AG20443 (cell line): ENCODE results near the gene BORCS8.

Experiments
- DNase-seq: peaks from one replicate; pipeline ENCODE4 v3.0.0; 2012; ENCODE audit warnings: low spot score, mixed read lengths

BORCS8 gene

GRCh38 chr19:19213426-19214158 is 21.6 kb upstream of the BORCS8 start:
- DNase-seq: no peak

DNA sequence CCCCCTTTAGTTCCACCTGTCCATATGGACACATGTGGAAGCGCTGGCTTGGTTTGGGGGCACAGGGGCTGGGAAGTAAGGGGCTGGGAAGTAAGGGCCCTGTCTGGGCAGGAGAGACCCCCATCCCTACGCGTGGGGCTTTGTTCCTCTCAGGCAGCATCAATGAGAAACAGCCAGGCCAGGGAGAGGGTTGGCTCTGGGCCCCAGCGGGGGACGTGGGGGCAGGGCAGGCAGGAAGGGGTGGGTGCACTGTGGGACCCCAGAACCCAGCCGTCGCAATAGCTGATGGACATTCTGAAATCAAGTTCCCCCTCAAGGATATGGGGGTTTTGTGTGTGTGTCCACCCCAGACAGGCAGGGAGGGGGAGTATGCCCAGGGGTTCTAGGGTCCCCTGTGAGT is 21.0 kb upstream of the BORCS8 start:
- no peak for DNase-seq

DNA sequence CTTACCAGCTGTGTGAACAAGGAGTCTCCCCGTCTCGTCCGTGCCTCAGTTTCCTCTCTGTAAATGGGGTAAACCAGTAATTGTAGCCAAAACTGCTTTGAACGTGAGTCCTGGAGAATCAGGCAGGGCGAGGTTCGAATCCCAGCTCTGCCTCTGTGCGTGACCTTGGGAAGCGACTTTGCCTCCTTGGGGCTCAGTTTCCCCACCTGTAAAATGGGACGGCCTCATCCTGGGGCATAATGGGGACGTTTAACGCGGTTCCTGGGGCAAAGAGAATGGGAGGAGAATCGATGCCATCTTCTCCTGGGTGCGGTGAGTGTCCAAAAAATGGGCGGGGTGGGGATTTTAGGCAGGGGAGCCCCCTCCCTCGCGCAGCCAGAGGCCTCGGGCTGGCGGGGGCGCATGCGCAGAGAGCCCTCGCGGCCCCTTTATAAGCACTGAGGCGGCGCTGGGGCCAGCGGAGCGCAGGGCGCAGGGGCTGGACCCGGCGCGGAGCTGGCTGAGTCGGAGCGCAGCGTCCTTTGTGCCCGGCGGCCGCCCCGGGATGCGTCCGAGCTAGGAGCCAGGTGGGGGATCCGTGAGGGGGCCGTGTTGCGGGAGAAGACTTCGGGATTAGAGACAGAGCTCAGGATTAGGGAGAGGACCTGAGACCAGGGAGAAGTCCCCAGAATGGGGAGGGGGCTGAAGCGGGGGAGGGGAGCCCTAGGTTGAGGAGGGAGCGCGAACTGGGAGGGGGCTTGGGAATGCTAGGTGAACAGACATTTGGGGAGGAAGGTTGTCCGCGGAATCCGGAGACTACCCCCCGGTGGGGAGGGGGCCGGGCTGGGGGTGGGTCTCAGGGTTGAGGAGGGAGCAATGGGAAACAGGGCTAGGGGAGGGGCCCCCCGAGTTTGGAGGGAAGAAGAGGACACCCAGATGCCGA is 19.8 kb upstream of the BORCS8 start, which contains the start of gene NCAN:
NCAN (plus strand) TSS at position 460 of the 922 bp plus-strand sequence. CDS start 4,996 bp downstream, outside the sequence.
- no peak for DNase-seq

DNA sequence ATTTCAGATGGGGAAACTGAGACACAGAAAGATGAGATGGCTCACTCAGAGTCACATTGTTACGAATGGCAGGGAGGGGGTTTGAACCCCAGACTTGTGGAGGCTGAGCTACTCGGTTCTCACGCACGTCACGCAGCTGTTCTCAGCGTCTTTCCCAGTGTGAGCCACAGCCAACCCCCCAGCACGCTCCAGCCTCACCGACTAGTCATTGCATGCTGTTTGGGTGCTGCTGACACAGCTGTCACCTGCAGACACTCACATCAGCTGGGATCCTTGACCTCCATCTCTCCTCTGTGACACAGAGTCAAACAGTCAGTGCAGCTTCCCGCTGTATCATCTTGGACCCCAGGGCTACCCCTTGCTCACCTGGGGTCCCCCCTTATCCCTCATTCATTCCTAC is 17.4 kb upstream of the BORCS8 start:
- DNase-seq: no peak

- no peak for DNase-seq
Observed at GRCh38 chr19:19207637-19208572, 16.0 kb upstream of the BORCS8 start.

DNA sequence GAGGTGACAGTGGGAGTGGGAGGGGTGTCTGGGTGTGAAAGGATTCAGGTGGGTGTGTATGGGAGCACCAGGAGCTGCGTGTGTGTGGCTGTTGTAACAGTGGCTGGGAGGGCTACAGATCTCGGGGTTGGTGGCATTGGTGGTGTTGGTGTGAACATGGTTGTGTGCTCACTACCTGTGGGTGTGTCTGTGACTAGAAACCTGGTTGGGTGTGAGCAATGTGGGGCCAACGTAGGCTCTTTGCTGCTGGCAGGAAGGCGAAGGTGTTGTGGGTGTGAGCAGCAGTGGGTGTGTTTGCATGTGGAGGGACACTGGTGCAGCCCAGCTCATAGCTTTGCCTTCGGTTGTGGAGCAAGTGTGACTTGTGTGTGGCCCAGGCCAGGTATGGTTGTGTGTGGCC is 15.0 kb upstream of the BORCS8 start:
- no peak for DNase-seq

GRCh38 chr19:19205416-19206410 is 13.8 kb upstream of the BORCS8 start:
- DNase-seq: no peak

- no peak for DNase-seq
Observed at GRCh38 chr19:19204181-19204580, 12.2 kb upstream of the BORCS8 start.

GRCh38 chr19:19203012-19203856 is 11.3 kb upstream of the BORCS8 start, which contains the start of gene NR2C2AP:
Gene NR2C2AP, minus strand, starts transcription at chr19:19203414. Its CDS starts 354 bp downstream, at chr19:19203060.
- DNase-seq: peak; percentile 100

DNA sequence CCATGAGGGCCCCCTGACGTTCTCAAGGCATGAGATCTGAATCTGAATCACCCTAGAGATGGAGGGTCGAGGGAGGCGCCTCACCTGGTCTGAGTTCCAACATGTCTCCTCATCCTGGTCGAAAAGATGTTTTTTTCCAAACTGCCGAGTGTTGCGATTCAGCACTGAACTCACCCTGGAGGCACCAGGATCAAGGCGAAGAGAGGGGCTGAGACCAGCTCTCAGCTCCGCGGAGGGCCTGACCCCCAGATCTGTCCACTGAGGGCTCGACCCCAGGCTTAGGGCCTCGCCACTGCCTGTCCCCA is 10.7 kb upstream of the BORCS8 start:
- no peak for DNase-seq

DNA sequence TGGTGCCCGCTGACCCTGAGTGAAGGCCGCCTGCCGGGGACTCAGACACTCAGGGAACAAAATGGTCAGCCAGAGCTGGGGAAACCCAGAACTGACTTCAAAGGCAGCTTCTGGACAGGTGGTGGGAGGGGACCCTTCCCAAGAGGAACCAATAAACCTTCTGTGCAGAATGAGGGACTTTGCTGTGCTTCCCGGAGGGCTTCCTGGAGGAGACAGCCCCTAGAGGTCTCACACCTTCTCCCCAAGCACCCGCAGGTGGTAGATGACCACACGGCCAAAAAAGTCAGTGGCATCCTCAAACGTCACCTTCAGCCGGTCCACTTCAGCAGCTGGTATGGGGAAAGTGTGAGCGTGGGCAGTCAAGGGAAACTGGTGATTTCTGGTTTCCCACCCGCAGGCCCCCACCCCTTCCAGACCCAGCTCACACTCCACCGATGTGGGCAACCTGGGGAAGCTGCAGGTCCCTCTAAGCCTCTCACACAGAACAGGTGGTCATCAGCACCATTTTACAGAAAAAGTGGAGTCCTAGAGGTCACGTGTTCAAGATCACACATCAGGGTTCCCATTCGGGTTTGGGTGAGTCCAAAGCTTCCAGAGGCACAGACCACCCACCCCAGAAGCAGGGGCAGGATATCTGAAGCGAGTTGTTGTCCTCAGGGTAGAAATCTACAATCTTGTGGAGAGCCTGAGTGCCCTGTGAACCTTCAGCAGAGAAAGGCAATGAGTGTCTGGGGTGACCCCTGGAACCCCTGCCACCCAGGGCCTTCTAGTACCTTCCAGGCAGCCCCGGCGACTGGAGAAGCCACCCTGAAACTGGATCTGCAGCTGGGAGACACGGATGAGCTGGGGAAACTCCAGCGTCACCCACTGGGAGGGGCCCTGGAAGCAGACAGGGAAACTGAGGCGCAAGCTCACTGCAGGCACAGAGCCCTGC is 10.0 kb upstream of the BORCS8 start:
- DNase-seq: no peak

DNA sequence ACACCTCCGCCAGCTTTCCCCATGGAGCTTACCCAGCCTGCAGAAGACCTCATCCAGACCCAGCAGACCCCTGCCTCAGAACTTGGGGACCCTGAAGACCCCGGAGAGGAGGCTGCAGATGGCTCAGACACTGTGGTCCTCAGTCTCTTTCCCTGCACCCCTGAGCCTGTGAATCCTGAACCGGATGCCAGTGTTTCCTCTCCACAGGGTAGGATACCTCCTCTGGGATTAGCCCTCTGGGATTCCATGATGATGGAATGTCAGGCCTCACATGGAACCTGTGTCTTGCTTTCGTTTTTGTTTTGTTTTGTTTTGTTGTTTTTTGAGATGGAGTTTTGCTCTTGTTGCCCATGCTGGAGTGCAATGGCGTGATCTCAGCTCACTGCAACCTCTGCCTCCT is 2.0 kb upstream of the BORCS8 start:
- no peak for DNase-seq

GRCh38 chr19:19192910-19193423 is 1.0 kb upstream of the BORCS8 start:
- no peak for DNase-seq

DNA sequence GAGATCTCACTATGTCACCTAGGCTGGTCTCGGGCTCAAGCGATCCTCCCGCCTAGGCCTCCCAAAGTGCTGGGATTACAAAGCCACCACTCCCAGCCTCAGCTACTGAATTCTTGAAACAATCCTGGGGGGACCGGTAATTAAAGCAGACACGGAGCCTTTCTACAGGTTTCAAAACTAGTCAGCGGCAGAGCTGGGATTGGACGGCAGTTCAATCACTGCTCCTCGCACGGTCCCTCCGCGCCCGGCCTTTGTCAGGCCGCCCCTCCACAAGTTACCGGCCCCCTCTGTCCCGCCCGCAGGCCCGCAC is 229 bp downstream of the BORCS8 start:
- no peak for DNase-seq

DNA sequence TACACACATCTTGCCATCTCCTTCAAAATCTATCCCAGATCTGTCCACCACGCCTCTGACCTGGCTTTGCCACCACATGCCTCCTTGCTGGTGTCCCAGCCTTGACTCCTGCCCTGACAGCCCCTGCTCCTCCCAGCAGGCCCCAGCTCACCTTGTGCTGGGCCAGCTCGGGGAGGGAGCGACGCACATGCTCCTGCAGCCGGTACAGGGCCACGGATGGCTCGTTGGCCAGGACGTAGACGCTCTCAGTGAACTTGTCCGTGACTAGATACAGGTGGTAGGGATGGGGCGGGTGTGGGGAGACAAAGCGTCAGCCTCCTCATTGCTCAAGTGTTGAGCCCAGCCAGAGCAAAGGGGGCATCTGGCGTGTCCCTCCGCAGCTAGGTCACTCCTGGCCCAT is 5.2 kb downstream of the BORCS8 start:
- no peak for DNase-seq

- peak; percentile 58 for DNase-seq
Observed at GRCh38 chr19:19185853-19186740, 5.9 kb downstream of the BORCS8 start.

DNA sequence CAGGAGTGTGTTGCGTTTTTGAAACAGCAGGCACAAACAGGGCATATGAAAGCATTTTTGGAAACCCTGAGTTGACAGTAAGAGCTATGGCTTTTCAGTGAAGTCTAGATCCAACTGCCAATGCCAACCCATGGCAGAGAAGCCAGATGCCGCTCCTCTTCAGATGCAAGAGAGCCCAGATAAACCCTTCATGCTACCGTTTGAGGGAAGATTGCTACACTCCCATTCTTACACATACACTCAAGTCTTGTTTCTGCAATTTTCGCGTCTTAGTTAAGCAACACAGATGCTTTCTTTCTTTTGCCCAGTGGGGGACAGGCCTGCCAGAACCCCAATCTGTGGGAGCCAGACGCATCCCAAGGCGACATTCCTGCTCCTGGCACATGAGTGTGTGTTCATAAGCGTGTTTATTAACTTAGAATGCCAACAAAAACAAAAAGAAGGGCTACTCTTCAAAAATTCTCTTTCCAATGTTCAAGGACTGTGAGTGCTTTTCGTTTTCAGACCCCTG is 10.4 kb downstream of the BORCS8 start:
- DNase-seq: no peak
